GM12878 (cell line): ENCODE results near the gene ANAPC16. TPM values are rescaled to one million over a fixed set of nuclear protein-coding genes. Genes with fewer than 3 reads are reported as not detected.

Source experiments
- ATAC-seq: fragments of 200-7000 bp; cut with Tn5 transposase; 3 replicates; pipeline ENCODE4 v1.9.1; 2020; ENCODE audit warnings: mild to moderate bottlenecking, moderate library complexity
- BruUV-seq: library from RNA; stranded (reverse); fragments of 400-500 nt; replicated peaks from 2 replicates; lab custom pipeline; 2021; lab: Mats Ljungman, UMichigan
- CTCF ChIA-PET: fragments of 300-600 bp; sonication (Branson Sonifier 250); formaldehyde crosslinking; extraction: SDS; loops from one replicate; lab custom pipeline; 2021; ENCODE audit warnings: inconsistent platforms; lab: Yijun Ruan, JAX
- POLR2A ChIA-PET: fragments of 350-600 bp; formaldehyde crosslinking; extraction: SDS; loops from one replicate; lab custom pipeline; 2021; ENCODE audit warnings: inconsistent platforms; lab: Charles Lee
- RAD21 ChIA-PET: fragments of 300-600 bp; sonication (Branson Sonifier 250); formaldehyde crosslinking; loops from one replicate; lab custom pipeline; 2023; ENCODE audit warnings: antibody characterized with exemption; ENCODE audit not compliant: unreplicated experiment; lab: Charles Lee
- SMC1A ChIA-PET: fragments of 300-600 bp; sonication (Branson Sonifier 250); formaldehyde crosslinking; loops from one replicate; lab custom pipeline; 2023; ENCODE audit not compliant: unreplicated experiment, uncharacterized antibody; lab: Charles Lee
- DNase-seq: peaks from one replicate; pipeline ENCODE4 v3.0.0-alpha.2; 2011; ENCODE audit warnings: low read depth, low spot score
- FAIRE-seq: peaks from 3 replicates; lab custom pipeline; 2011; peaks lifted over from hg19 to GRCh38; lab: Jason Lieb, UNC
- H2AFZ ChIP-seq: 2 replicates; pipeline ENCODE4 v1.6.0; 2011; ENCODE audit warnings: low read depth, low read length, control low read depth; ENCODE audit not compliant: control insufficient read depth
- H3K27ac ChIP-seq: 2 replicates; pipeline ENCODE4 v1.5.1; 2011; ENCODE audit warnings: control low read depth; ENCODE audit not compliant: control insufficient read depth, insufficient read depth
- H3K27me3 ChIP-seq, 2 experiments: replicated peaks in 1 of 2; 2 replicates each; pipeline versions ENCODE4 v1.6.0 to v1.6.1; 2011; ENCODE audit warnings: low read length in 1 of 2; ENCODE audit not compliant: control insufficient read depth in 2 of 2, insufficient read depth in 2 of 2
- H3K36me3 ChIP-seq, 2 experiments: 2 replicates each; pipeline ENCODE4 v1.5.1; 2011; ENCODE audit warnings: low read length in 1 of 2; ENCODE audit not compliant: control insufficient read depth in 2 of 2, insufficient read depth in 2 of 2
- H3K4me1 ChIP-seq: 2 replicates; pipeline ENCODE4 v1.6.1; 2011; ENCODE audit warnings: mild to moderate bottlenecking, low read length, moderate library complexity, mixed read lengths; ENCODE audit not compliant: control insufficient read depth, insufficient read depth
- H3K4me2 ChIP-seq: 2 replicates; pipeline ENCODE4 v1.6.0; 2011; ENCODE audit warnings: control low read depth; ENCODE audit not compliant: control insufficient read depth, insufficient read depth
- H3K4me3 ChIP-seq: fragments of 200-600 bp; sonication (generic); 2 replicates; pipeline ENCODE4 v1.5.1; 2016
- H3K79me2 ChIP-seq: 2 replicates; pipeline ENCODE4 v1.6.0; 2011; ENCODE audit warnings: low read length; ENCODE audit not compliant: control insufficient read depth, insufficient read depth
- H3K9ac ChIP-seq: 2 replicates; pipeline ENCODE4 v1.8.0; 2011; ENCODE audit warnings: low read length, control low read depth, mixed read lengths; ENCODE audit not compliant: control insufficient read depth, insufficient read depth
- H3K9me3 ChIP-seq: replicated peaks from 3 replicates; pipeline ENCODE4 v1.5.1; 2011; ENCODE audit warnings: mild to moderate bottlenecking, low read length; ENCODE audit not compliant: control insufficient read depth, insufficient read depth
- H4K20me1 ChIP-seq: 2 replicates; pipeline ENCODE4 v1.6.0; 2011; ENCODE audit not compliant: control insufficient read depth, insufficient read depth
- ASH2L ChIP-seq: fragments of 300-600, 200-600 bp; sonication (generic); IDR thresholded peaks from 2 replicates; pipeline ENCODE4 v1.6.1; 2017; ENCODE audit warnings: low read depth, mild to moderate bottlenecking, borderline replicate concordance
- ATF2 ChIP-seq: IDR thresholded peaks from 2 replicates; pipeline ENCODE4 v1.6.1; 2012; ENCODE audit warnings: low read length, inconsistent platforms
- ATF7 ChIP-seq: fragments of 450-650 bp; IDR thresholded peaks from 2 replicates; pipeline ENCODE4 v1.6.1; 2016; ENCODE audit warnings: low read depth, mild to moderate bottlenecking
- CBFB ChIP-seq: IDR thresholded peaks from 2 replicates; pipeline ENCODE4 v1.6.1; 2016; ENCODE audit warnings: antibody characterized with exemption, low read depth
- CREB1 ChIP-seq: IDR thresholded peaks from 2 replicates; pipeline ENCODE4 v1.6.1; 2012; ENCODE audit warnings: low read depth, mild to moderate bottlenecking, inconsistent platforms
- CREM ChIP-seq: IDR thresholded peaks from 2 replicates; pipeline ENCODE4 v1.6.1; 2014; ENCODE audit warnings: antibody characterized with exemption, low read depth
- GATAD2B ChIP-seq: fragments of 450-650 bp; conservative IDR thresholded peaks from 2 replicates; pipeline ENCODE4 v1.6.1; 2017; ENCODE audit warnings: low read depth, mild to moderate bottlenecking, moderate library complexity
- IKZF1 ChIP-seq: fragments of 450-650 bp; conservative IDR thresholded peaks from 2 replicates; pipeline ENCODE4 v1.6.1; 2017; ENCODE audit warnings: antibody characterized with exemption, mild to moderate bottlenecking
- IRF3 ChIP-seq: fragments of 450-650 bp; IDR thresholded peaks from 2 replicates; pipeline ENCODE4 v1.6.1; 2014; ENCODE audit warnings: mild to moderate bottlenecking
- MEF2B ChIP-seq: fragments of 450-650 bp; IDR thresholded peaks from 2 replicates; pipeline ENCODE4 v1.6.1; 2018; ENCODE audit warnings: mild to moderate bottlenecking, moderate library complexity; ENCODE audit not compliant: partially characterized antibody, poor library complexity, severe bottlenecking
- MTA3 ChIP-seq: IDR thresholded peaks from 2 replicates; pipeline ENCODE4 v1.6.1; 2012; ENCODE audit warnings: low read length, inconsistent platforms, borderline replicate concordance
- NR2F1 ChIP-seq: fragments of 450-650 bp; conservative IDR thresholded peaks from 2 replicates; pipeline ENCODE4 v1.6.1; 2017; ENCODE audit warnings: mild to moderate bottlenecking
- PAX5 ChIP-seq: IDR thresholded peaks from 2 replicates; pipeline ENCODE4 v1.6.1; 2011; ENCODE audit warnings: low read depth, low read length, borderline replicate concordance
- POU2F2 ChIP-seq: IDR thresholded peaks from 3 replicates; pipeline ENCODE4 v1.6.1; 2011; ENCODE audit warnings: low read depth, mild to moderate bottlenecking, low read length, borderline replicate concordance
- RAD51 ChIP-seq: fragments of 450-650 bp; IDR thresholded peaks from 2 replicates; pipeline ENCODE4 v1.6.1; 2016; ENCODE audit warnings: moderate library complexity, mild to moderate bottlenecking, inconsistent platforms
- RUNX3 ChIP-seq: IDR thresholded peaks from 2 replicates; pipeline ENCODE4 v1.6.1; 2012; ENCODE audit warnings: low read length, inconsistent platforms
- SIN3A ChIP-seq: IDR thresholded peaks from 2 replicates; pipeline ENCODE4 v1.6.1; 2012; ENCODE audit warnings: low read depth, low read length, improper control_type of control experiment
- SPI1 ChIP-seq: IDR thresholded peaks from 2 replicates; pipeline ENCODE4 v1.6.1; 2011; ENCODE audit warnings: low read depth, mild to moderate bottlenecking, low read length, moderate library complexity, borderline replicate concordance; ENCODE audit not compliant: insufficient read depth
- ZNF207 ChIP-seq: fragments of 450-650 bp; IDR thresholded peaks from 2 replicates; pipeline ENCODE4 v1.6.1; 2014; ENCODE audit warnings: antibody characterized with exemption, mild to moderate bottlenecking, borderline replicate concordance
- ZNF217 ChIP-seq: fragments of 450-650 bp; IDR thresholded peaks from 2 replicates; pipeline ENCODE4 v1.6.1; 2017; ENCODE audit warnings: antibody characterized with exemption, mild to moderate bottlenecking
- ZNF384 ChIP-seq: IDR thresholded peaks from 2 replicates; pipeline ENCODE4 v1.6.1; 2012; ENCODE audit warnings: low read depth, mild to moderate bottlenecking, low read length, improper control_type of control experiment, borderline replicate concordance
- WGBS: methylation state at CpG from one replicate; pipeline ENCODE4 v1.1.6; 2016; ENCODE audit warnings: low lambda C conversion rate; ENCODE audit not compliant: insufficient replicate concordance, insufficient coverage; ENCODE audit errors: missing lambda C conversion rate; 5-methylcytosine and 5-hydroxymethylcytosine counted together
- in situ Hi-C: fragments of 300-500 bp; cut with MboI; formaldehyde crosslinking; loops from 9 replicates; pipeline ENCODE4 v1.14.3; 2018; ENCODE audit warnings: mixed read lengths
- intact Hi-C: fragments of 100-400 bp; cut with micrococcal nuclease; formaldehyde crosslinking; loops from one replicate; pipeline ENCODE4 v1.14.2; 2022; ENCODE audit not compliant: unreplicated experiment
- polyA plus RNA-seq, 11 experiments: library from polyadenylated mRNA; depleted of rRNA in 4 of 11; unstranded in 6 of 11; stranded (reverse) in 5 of 11; fragments of >200 nt; fragmentation: Nextera tagmentation in 4 of 11; fragmentation: Illumina TruSeq in 1 of 11; extraction: Ambion mirVana in 4 of 11; extraction: Trizol in 1 of 11; gene quantifications; 1 replicate in 1 of 11; 2 replicates in 10 of 11; pipeline versions ENCODE4 v1.2.1 to v1.2.3, GENCODE V29; 2011 to 2016; ENCODE audit warnings: inconsistent platforms in 2 of 11, missing spikeins in 2 of 11, low read depth in 1 of 11
- total RNA-seq, 4 experiments: library from RNA; depleted of rRNA in 3 of 4; stranded (reverse); fragments of >200 nt in 3 of 4; fragmentation: Illumina TruSeq in 1 of 4; extraction: Trizol in 1 of 4; gene quantifications; 2 replicates each; pipeline versions ENCODE4 v1.2.1 to v1.2.3, GENCODE V29; 2013 to 2021

ANAPC16 gene
- total and polyA plus RNA-seq, 10 of the 15 experiments (the other 5 are each of a cell fraction or from before 2014, with no cell fraction given), result 66.9 to 208 (median 134) TPM

- peaks cover 32% of the 10 kb centered on the region for H3K4me1 ChIP-seq
- ChIA-PET SMC1A (interaction anchor here (0.8 to 9.4 kb wide), 29 partner anchors 11 to 169 kb away, joined by 3 to 122 read pairs (median 6); no protein-coding TSS in a partner anchor), RAD21 (interaction anchor here (0.9 to 10.2 kb wide), 18 partner anchors 27 to 170 kb away, joined by 3 to 129 read pairs (median 8); no protein-coding TSS in a partner anchor), POLR2A (interaction anchor here (0.6 to 6.9 kb wide), 15 partner anchors 25 to 158 kb away, joined by 3 to 82 read pairs (median 6); no protein-coding TSS in a partner anchor), CTCF (interaction anchor here (0.7 to 9.7 kb wide), 16 partner anchors 11 to 260 kb away, joined by 3 to 127 read pairs (median 8); no protein-coding TSS in a partner anchor)
- peak overlapping the region; percentile 89 for H3K4me2 ChIP-seq
- ATAC-seq (peak; percentile 22), DNase-seq (no peak), FAIRE-seq (peak; percentile 18)
- peak overlapping the region; percentile 56 for H3K4me3 ChIP-seq
- no peaks in the 10 kb centered on the region for H4K20me1 ChIP-seq
- H3K9me3 ChIP-seq, result no peaks in the 10 kb centered on the region
- WGBS, result 0% methylated on average over 1 of the region's 1 CpG
- intact Hi-C loops (loop anchor here (2.0 to 5.0 kb wide), 6 partner anchors 44 to 321 kb away; no protein-coding TSS in a partner anchor), in situ Hi-C loops (loop anchor here (5.0 kb wide), 1 partner anchor 166 kb away; no protein-coding TSS in a partner anchor)
- no peak overlapping the region; the same call in 1 of the 2 replicates for H2AFZ ChIP-seq
- H3K27ac ChIP-seq, result peak overlapping the region; percentile 96
- BruUV-seq, result no TSS peak
- H3K9ac ChIP-seq, result peak overlapping the region; percentile 86
- H3K27me3 ChIP-seq, result no peaks in the 10 kb centered on the region
- peaks cover 68% of the 10 kb centered on the region for H3K79me2 ChIP-seq
- peaks cover 0 to 3% of the 10 kb centered on the region in 2 experiments; a peak in 1 of 4 replicates for H3K36me3 ChIP-seq
- TF ChIP-seq POU2F2 (no peak), ATF2 (0 out of 2 replicates have a peak, but pooled peaks have one; percentile 27), PAX5 (no peak), ZNF217 (no peak), CREB1 (0 out of 2 replicates have a peak, but pooled peaks have one; percentile 35), ZNF384 (no peak), RAD51 (0 out of 2 replicates have a peak, but pooled peaks have one; percentile 12), CREM (peak; percentile 30; the same call in 1 of the 2 replicates), SPI1 (peak; percentile 24; the same call in 1 of the 2 replicates), IRF3 (peak; percentile 24; the same call in 1 of the 2 replicates), NR2F1 (peak; percentile 69), RUNX3 (peak; percentile 76), ASH2L (no peak), ATF7 (0 out of 2 replicates have a peak, but pooled peaks have one; percentile 18), IKZF1 (peak; percentile 21; the same call in 1 of the 2 replicates), MTA3 (no peak), ZNF207 (peak; percentile 46; the same call in 1 of the 2 replicates), SIN3A (no peak), CBFB (0 out of 2 replicates have a peak, but pooled peaks have one; percentile 46), MEF2B (no peak), GATAD2B (no peak; the same call in 1 of the 2 replicates)
Measured at GRCh38 chr10:72218325-72218724, 2.5 kb downstream of the ANAPC16 start.
